Nephron progenitor cell (in vitro differentiated cells): ENCODE data around the gene ZFHX3.

Experiments used
- DNase-seq: peaks from one replicate; pipeline ENCODE4 v3.0.0; 2021
- H3K27ac Mint-ChIP-seq: 2 replicates; pipeline ENCODE4 v1.8.0; 2021; ENCODE audit warnings: mild to moderate bottlenecking, moderate library complexity, mixed read lengths
- H3K27me3 Mint-ChIP-seq: 2 replicates; pipeline ENCODE4 v1.8.0; 2021; ENCODE audit warnings: mild to moderate bottlenecking, low read depth, mixed read lengths; ENCODE audit not compliant: poor library complexity
- H3K36me3 Mint-ChIP-seq: 2 replicates; pipeline ENCODE4 v1.8.0; 2021; ENCODE audit warnings: low read depth, mixed read lengths
- H3K4me1 Mint-ChIP-seq: 2 replicates; pipeline ENCODE4 v1.8.0; 2021; ENCODE audit warnings: mixed read lengths
- H3K4me3 Mint-ChIP-seq: 2 replicates; pipeline ENCODE4 v1.8.0; 2021; ENCODE audit warnings: mild to moderate bottlenecking, moderate library complexity, mixed read lengths
- H3K9me3 Mint-ChIP-seq: 2 replicates; pipeline ENCODE4 v1.8.0; 2021; ENCODE audit warnings: mild to moderate bottlenecking, moderate library complexity, mixed read lengths
- CTCF ChIP-seq: fragments of 200-600 bp; sonication (generic); IDR thresholded peaks from 2 replicates; pipeline ENCODE4 v1.5.0; 2021; ENCODE audit warnings: antibody characterized with exemption

The ZFHX3 gene

GRCh38 chr16:72894293-72895151 is 153.4 kb downstream of the ZFHX3 start:
- no peaks in the 10 kb centered on the region for H3K9me3 Mint-ChIP-seq
- peak overlapping the region; percentile 95 for H3K27ac Mint-ChIP-seq
- DNase-seq, result no peak
- no peak for TF ChIP-seq CTCF
- H3K36me3 Mint-ChIP-seq, result peaks cover 35% of the 10 kb centered on the region
- H3K4me1 Mint-ChIP-seq, result peaks cover 65% of the 10 kb centered on the region
- H3K27me3 Mint-ChIP-seq, result peaks cover 11% of the 10 kb centered on the region
- H3K4me3 Mint-ChIP-seq, result peak overlapping the region; percentile 53

- Mint-ChIP-seq H3K9me3 (no peaks in the 10 kb centered on the region), H3K36me3 (peaks cover 55% of the 10 kb centered on the region), H3K27ac (no peak overlapping the region), H3K27me3 (peaks cover 9% of the 10 kb centered on the region), H3K4me3 (no peak overlapping the region), H3K4me1 (peaks cover 55% of the 10 kb centered on the region)
- no peak for TF ChIP-seq CTCF
- no peak for DNase-seq
These were observed 156.4 kb downstream of the ZFHX3 start for GRCh38 chr16:72891291-72892227.

- peaks cover 65% of the 10 kb centered on the region for H3K36me3 Mint-ChIP-seq
- no peak overlapping the region for H3K4me3 Mint-ChIP-seq
- peaks cover 9% of the 10 kb centered on the region for H3K27me3 Mint-ChIP-seq
- H3K27ac Mint-ChIP-seq, result no peak overlapping the region
- no peak for DNase-seq
- no peaks in the 10 kb centered on the region for H3K9me3 Mint-ChIP-seq
- peaks cover 53% of the 10 kb centered on the region for H3K4me1 Mint-ChIP-seq
- TF ChIP-seq CTCF, result no peak
These were observed 157.3 kb downstream of the ZFHX3 start for GRCh38 chr16:72890587-72890986.

- H3K27me3 Mint-ChIP-seq, result peaks cover 9% of the 10 kb centered on the region
- H3K36me3 Mint-ChIP-seq, result peaks cover 70% of the 10 kb centered on the region
- peak overlapping the region; percentile 40 for H3K27ac Mint-ChIP-seq
- H3K4me1 Mint-ChIP-seq, result peaks cover 46% of the 10 kb centered on the region
- TF ChIP-seq CTCF, result no peak
- no peak for DNase-seq
- no peak overlapping the region for H3K4me3 Mint-ChIP-seq
- no peaks in the 10 kb centered on the region for H3K9me3 Mint-ChIP-seq
These were observed 158.0 kb downstream of the ZFHX3 start for GRCh38 chr16:72889616-72890582.

- Mint-ChIP-seq H3K9me3 (no peaks in the 10 kb centered on the region), H3K27ac (peak overlapping the region; percentile 82), H3K36me3 (peaks cover 78% of the 10 kb centered on the region), H3K4me1 (peaks cover 36% of the 10 kb centered on the region), H3K27me3 (peaks cover 9% of the 10 kb centered on the region), H3K4me3 (no peak overlapping the region)
- DNase-seq, result no peak
- TF ChIP-seq CTCF, result no peak
These were observed 160.4 kb downstream of the ZFHX3 start for GRCh38 chr16:72887537-72887936.
